ENCODE results near the gene REXO4. TPM values are rescaled to one million over a fixed set of nuclear protein-coding genes. Genes with fewer than 3 reads are reported as not detected.

Gene REXO4
- polyA plus RNA-seq, 1 donor (not counting 4 experiments of a cell fraction or from before 2014, with no cell fraction given), result 21.5 TPM

- Histone ChIP-seq H3K79me2 (ENCODE audit: control insufficient read depth, insufficient read depth, low read length) (no peaks in the 10 kb centered on the region), H3K27me3 (ENCODE audit: control insufficient read depth, extremely low read depth, insufficient read depth, low read length) (no peaks in the 10 kb centered on the region), H3K4me3 (ENCODE audit: control insufficient read depth in 2 of 3, extremely low read depth in 1 of 3, insufficient read depth in 2 of 3, low read depth in 1 of 3, low read length in 3 of 3) (no peak overlapping the region), H3K4me1 (ENCODE audit: control insufficient read depth, extremely low read depth, insufficient read depth, low read length) (no peaks in the 10 kb centered on the region), H3K9ac (ENCODE audit: control insufficient read depth, extremely low read depth, insufficient read depth, low read length) (no peak overlapping the region), H3K9me1 (ENCODE audit: control insufficient read depth, extremely low read depth, insufficient read depth, low read length) (no peaks in the 10 kb centered on the region), H3K9me3 (ENCODE audit: control insufficient read depth, low read depth, low read length) (no peaks in the 10 kb centered on the region), H3K36me3 (ENCODE audit: control insufficient read depth in 2 of 2, extremely low read depth in 1 of 2, insufficient read depth in 2 of 2, low read length in 2 of 2) (peaks cover 12 to 15% of the 10 kb centered on the region in 2 experiments), H3K27ac (ENCODE audit: control insufficient read depth, insufficient read depth, low read length) (no peak overlapping the region), H2AFZ (ENCODE audit: control insufficient read depth, low read length) (no peak overlapping the region), H4K20me1 (ENCODE audit: control insufficient read depth, extremely low read depth, insufficient read depth, low read length) (peaks cover 4% of the 10 kb centered on the region), H3K4me2 (ENCODE audit: control insufficient read depth, extremely low read depth, insufficient read depth, low read depth, low read length) (no peak overlapping the region)
- no peak for FAIRE-seq
- DNase-seq (ENCODE audit: low read depth, low spot score), result no peak
- TF ChIP-seq, protein P1, sequence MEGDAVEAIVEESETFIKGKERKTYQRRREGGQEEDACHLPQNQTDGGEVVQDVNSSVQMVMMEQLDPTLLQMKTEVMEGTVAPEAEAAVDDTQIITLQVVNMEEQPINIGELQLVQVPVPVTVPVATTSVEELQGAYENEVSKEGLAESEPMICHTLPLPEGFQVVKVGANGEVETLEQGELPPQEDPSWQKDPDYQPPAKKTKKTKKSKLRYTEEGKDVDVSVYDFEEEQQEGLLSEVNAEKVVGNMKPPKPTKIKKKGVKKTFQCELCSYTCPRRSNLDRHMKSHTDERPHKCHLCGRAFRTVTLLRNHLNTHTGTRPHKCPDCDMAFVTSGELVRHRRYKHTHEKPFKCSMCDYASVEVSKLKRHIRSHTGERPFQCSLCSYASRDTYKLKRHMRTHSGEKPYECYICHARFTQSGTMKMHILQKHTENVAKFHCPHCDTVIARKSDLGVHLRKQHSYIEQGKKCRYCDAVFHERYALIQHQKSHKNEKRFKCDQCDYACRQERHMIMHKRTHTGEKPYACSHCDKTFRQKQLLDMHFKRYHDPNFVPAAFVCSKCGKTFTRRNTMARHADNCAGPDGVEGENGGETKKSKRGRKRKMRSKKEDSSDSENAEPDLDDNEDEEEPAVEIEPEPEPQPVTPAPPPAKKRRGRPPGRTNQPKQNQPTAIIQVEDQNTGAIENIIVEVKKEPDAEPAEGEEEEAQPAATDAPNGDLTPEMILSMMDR (optimal IDR thresholded peaks at IDR 0.05 in 1 of 3, IDR thresholded peaks at IDR 0.05 in 1 of 3, conservative IDR thresholded peaks at IDR 0.05 in 1 of 3; ENCODE audit: extremely low read depth in 1 of 3, insufficient read depth in 2 of 3, low read length in 3 of 3), result no peak
- TF ChIP-seq EZH2 (IDR thresholded peaks at IDR 0.05; ENCODE audit: low read length), result no peak
- dilution Hi-C loops (cut with MboI; ENCODE audit: extremely low pct_ligation_motif_present, low sequenced_read_pairs), result no loop called here
Observed at GRCh38 chr9:133402689-133403088, 15.1 kb downstream of the REXO4 start.

- Histone ChIP-seq H3K4me1 (ENCODE audit: control insufficient read depth, extremely low read depth, insufficient read depth, low read length) (no peaks in the 10 kb centered on the region), H3K4me3 (ENCODE audit: control insufficient read depth in 2 of 3, extremely low read depth in 1 of 3, insufficient read depth in 2 of 3, low read depth in 1 of 3, low read length in 3 of 3) (no peak overlapping the region), H3K9ac (ENCODE audit: control insufficient read depth, extremely low read depth, insufficient read depth, low read length) (no peak overlapping the region), H3K4me2 (ENCODE audit: control insufficient read depth, extremely low read depth, insufficient read depth, low read depth, low read length) (no peak overlapping the region), H3K9me3 (ENCODE audit: control insufficient read depth, low read depth, low read length) (no peaks in the 10 kb centered on the region), H3K79me2 (ENCODE audit: control insufficient read depth, insufficient read depth, low read length) (no peaks in the 10 kb centered on the region), H2AFZ (ENCODE audit: control insufficient read depth, low read length) (no peak overlapping the region), H3K27me3 (ENCODE audit: control insufficient read depth, extremely low read depth, insufficient read depth, low read length) (no peaks in the 10 kb centered on the region), H3K27ac (ENCODE audit: control insufficient read depth, insufficient read depth, low read length) (no peak overlapping the region), H3K36me3 (ENCODE audit: control insufficient read depth in 2 of 2, extremely low read depth in 1 of 2, insufficient read depth in 2 of 2, low read length in 2 of 2) (peaks cover 8 to 12% of the 10 kb centered on the region in 2 experiments), H4K20me1 (ENCODE audit: control insufficient read depth, extremely low read depth, insufficient read depth, low read length) (peaks cover 4% of the 10 kb centered on the region), H3K9me1 (ENCODE audit: control insufficient read depth, extremely low read depth, insufficient read depth, low read length) (no peaks in the 10 kb centered on the region)
- no peak for TF ChIP-seq EZH2 (IDR thresholded peaks at IDR 0.05; ENCODE audit: low read length)
- TF ChIP-seq, protein P1 (optimal IDR thresholded peaks at IDR 0.05 in 1 of 3, IDR thresholded peaks at IDR 0.05 in 1 of 3, conservative IDR thresholded peaks at IDR 0.05 in 1 of 3; ENCODE audit: extremely low read depth in 1 of 3, insufficient read depth in 2 of 3, low read length in 3 of 3), result no peak
- FAIRE-seq (no peak), DNase-seq (ENCODE audit: low read depth, low spot score) (no peak)
- dilution Hi-C loops (cut with MboI; ENCODE audit: extremely low pct_ligation_motif_present, low sequenced_read_pairs), result no loop called here
Observed at GRCh38 chr9:133401588-133401987, 16.2 kb downstream of the REXO4 start.
